ENCODE results near the gene KRTAP4-12.
A peak's percentile ranks its signal among the peaks of the same experiment; 100 is the strongest.
"Not testable (repeated sequence)": the region's sequence is repeated elsewhere in the genome, so short reads cannot be mapped to it uniquely, and the experiment has no call there.

KRTAP4-12 gene

GRCh38 chr17:41123991-41124371 is at the start of gene KRTAP4-12:
Gene KRTAP4-12 (minus strand): TSS chr17:41124182. CDS start chr17:41124122, 60 bp downstream.
- not testable (repeated sequence) for H3K4me3 ChIP-seq (ENCODE audit: low read depth, low read length); DNase-seq (ENCODE audit: low read depth)

- no peak overlapping the region for H3K4me3 ChIP-seq (ENCODE audit: low read depth, low read length)
- DNase-seq (ENCODE audit: low read depth) = peak; percentile 11
Observed at GRCh38 chr17:41171886-41172285, 47.9 kb upstream of the KRTAP4-12 start.

GRCh38 chr17:41168121-41168520 is 44.1 kb upstream of the KRTAP4-12 start, which contains the start of gene KRTAP4-3:
Gene KRTAP4-3 (minus strand): TSS chr17:41168221. CDS start chr17:41168172, 49 bp downstream.
- DNase-seq (ENCODE audit: low read depth) = no peak
- no peak within 1 kb of the TSS for H3K4me3 ChIP-seq (ENCODE audit: low read depth, low read length)

GRCh38 chr17:41167561-41167960 is 43.6 kb upstream of the KRTAP4-12 start:
- H3K4me3 ChIP-seq (ENCODE audit: low read depth, low read length) = no peak overlapping the region
- no peak for DNase-seq (ENCODE audit: low read depth)

GRCh38 chr17:41163828-41164227 is 39.8 kb upstream of the KRTAP4-12 start:
- H3K4me3 ChIP-seq (ENCODE audit: low read depth, low read length) = no peak overlapping the region
- no peak for DNase-seq (ENCODE audit: low read depth)

GRCh38 chr17:41160648-41161047 is 36.7 kb upstream of the KRTAP4-12 start, which contains the start of gene KRTAP4-4:
Gene KRTAP4-4 (minus strand): TSS chr17:41160748. CDS start chr17:41160691, 57 bp downstream.
- DNase-seq (ENCODE audit: low read depth) = no peak
- no peak within 1 kb of the TSS for H3K4me3 ChIP-seq (ENCODE audit: low read depth, low read length)

GRCh38 chr17:41160190-41160589 is 36.2 kb upstream of the KRTAP4-12 start:
- not testable (repeated sequence) for H3K4me3 ChIP-seq (ENCODE audit: low read depth, low read length); DNase-seq (ENCODE audit: low read depth)

- no peak for DNase-seq (ENCODE audit: low read depth)
- no peak overlapping the region for H3K4me3 ChIP-seq (ENCODE audit: low read depth, low read length)
Observed at GRCh38 chr17:41153856-41154255, 29.9 kb upstream of the KRTAP4-12 start.

GRCh38 chr17:41151525-41151924 is 27.5 kb upstream of the KRTAP4-12 start:
- no peak for DNase-seq (ENCODE audit: low read depth)
- H3K4me3 ChIP-seq (ENCODE audit: low read depth, low read length) = no peak overlapping the region

GRCh38 chr17:41150026-41150425 is 26.0 kb upstream of the KRTAP4-12 start:
- no peak for DNase-seq (ENCODE audit: low read depth)
- H3K4me3 ChIP-seq (ENCODE audit: low read depth, low read length) = no peak overlapping the region

- no peak within 1 kb of the TSS for H3K4me3 ChIP-seq (ENCODE audit: low read depth, low read length)
- no peak for DNase-seq (ENCODE audit: low read depth)
Observed at GRCh38 chr17:41149652-41149985, 25.6 kb upstream of the KRTAP4-12 start, which contains the start of gene KRTAP4-5. Gene KRTAP4-5 (minus strand): TSS chr17:41149825. CDS start chr17:41149767, 58 bp downstream.

- not testable (repeated sequence) for DNase-seq (ENCODE audit: low read depth); H3K4me3 ChIP-seq (ENCODE audit: low read depth, low read length)
Observed at GRCh38 chr17:41148971-41149651, 25.1 kb upstream of the KRTAP4-12 start.

GRCh38 chr17:41147531-41148204 is 23.7 kb upstream of the KRTAP4-12 start:
- DNase-seq (ENCODE audit: low read depth) = no peak
- H3K4me3 ChIP-seq (ENCODE audit: low read depth, low read length) = no peak overlapping the region

- H3K4me3 ChIP-seq (ENCODE audit: low read depth, low read length) = no peak overlapping the region
- no peak for DNase-seq (ENCODE audit: low read depth)
Observed at GRCh38 chr17:41145261-41145660, 21.3 kb upstream of the KRTAP4-12 start.

- no peak overlapping the region for H3K4me3 ChIP-seq (ENCODE audit: low read depth, low read length)
- no peak for DNase-seq (ENCODE audit: low read depth)
Observed at GRCh38 chr17:41144846-41145245, 20.9 kb upstream of the KRTAP4-12 start.

GRCh38 chr17:41141361-41141760 is 17.4 kb upstream of the KRTAP4-12 start:
- no peak for DNase-seq (ENCODE audit: low read depth)
- no peak overlapping the region for H3K4me3 ChIP-seq (ENCODE audit: low read depth, low read length)

- peak; percentile 69 for DNase-seq (ENCODE audit: low read depth)
- no peak within 1 kb of the TSS for H3K4me3 ChIP-seq (ENCODE audit: low read depth, low read length)
Observed at GRCh38 chr17:41140360-41141131, 16.6 kb upstream of the KRTAP4-12 start, which contains the start of gene KRTAP4-6. Gene KRTAP4-6 (minus strand): TSS chr17:41140544. CDS start chr17:41140487, 57 bp downstream.

- H3K4me3 ChIP-seq (ENCODE audit: low read depth, low read length); DNase-seq (ENCODE audit: low read depth): not testable (repeated sequence)
Observed at GRCh38 chr17:41139865-41140264, 15.9 kb upstream of the KRTAP4-12 start.

GRCh38 chr17:41133880-41134735 is 10.1 kb upstream of the KRTAP4-12 start:
- no peak overlapping the region for H3K4me3 ChIP-seq (ENCODE audit: low read depth, low read length)
- no peak for DNase-seq (ENCODE audit: low read depth)

All from skeletal muscle cell (primary cell).